ENCODE results near the gene LIN7A.

DNA sequence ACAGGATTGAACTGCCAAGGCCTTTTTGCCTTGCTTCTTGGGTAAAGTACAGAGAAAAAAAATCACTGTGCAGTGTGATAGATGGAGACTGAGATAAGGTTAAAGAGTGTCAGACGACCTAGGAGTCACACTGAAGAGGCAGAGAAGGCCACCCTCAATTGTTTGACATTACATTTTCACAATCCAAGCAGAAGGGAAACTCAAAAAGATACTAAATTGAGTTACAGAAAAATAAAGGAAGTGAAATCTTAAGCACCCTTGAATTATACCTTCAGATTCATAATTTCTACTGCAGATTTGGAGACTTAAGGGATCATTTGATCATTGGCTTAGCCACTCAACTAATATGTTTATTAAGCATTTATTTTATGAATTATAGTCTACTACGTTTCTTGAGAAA is 123.9 kb downstream of the LIN7A start:
- no peak for TF ChIP-seq POLR2A (IDR thresholded peaks at IDR 0.05)
- TF ChIP-seq, protein P1, sequence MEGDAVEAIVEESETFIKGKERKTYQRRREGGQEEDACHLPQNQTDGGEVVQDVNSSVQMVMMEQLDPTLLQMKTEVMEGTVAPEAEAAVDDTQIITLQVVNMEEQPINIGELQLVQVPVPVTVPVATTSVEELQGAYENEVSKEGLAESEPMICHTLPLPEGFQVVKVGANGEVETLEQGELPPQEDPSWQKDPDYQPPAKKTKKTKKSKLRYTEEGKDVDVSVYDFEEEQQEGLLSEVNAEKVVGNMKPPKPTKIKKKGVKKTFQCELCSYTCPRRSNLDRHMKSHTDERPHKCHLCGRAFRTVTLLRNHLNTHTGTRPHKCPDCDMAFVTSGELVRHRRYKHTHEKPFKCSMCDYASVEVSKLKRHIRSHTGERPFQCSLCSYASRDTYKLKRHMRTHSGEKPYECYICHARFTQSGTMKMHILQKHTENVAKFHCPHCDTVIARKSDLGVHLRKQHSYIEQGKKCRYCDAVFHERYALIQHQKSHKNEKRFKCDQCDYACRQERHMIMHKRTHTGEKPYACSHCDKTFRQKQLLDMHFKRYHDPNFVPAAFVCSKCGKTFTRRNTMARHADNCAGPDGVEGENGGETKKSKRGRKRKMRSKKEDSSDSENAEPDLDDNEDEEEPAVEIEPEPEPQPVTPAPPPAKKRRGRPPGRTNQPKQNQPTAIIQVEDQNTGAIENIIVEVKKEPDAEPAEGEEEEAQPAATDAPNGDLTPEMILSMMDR (IDR thresholded peaks at IDR 0.05): no peak

Data from heart left ventricle (tissue), 13 donors.